AG04450 (cell line): Measurements from ENCODE around the gene TIFAB. TPM values are rescaled to one million over a fixed set of nuclear protein-coding genes. Genes with fewer than 3 reads are reported as not detected.

ENCODE experiments used
- CTCF ChIA-PET: fragments of 300-600, 350-600 bp; formaldehyde crosslinking; extraction: SDS; loops from one replicate; lab custom pipeline; 2022; ENCODE audit warnings: antibody characterized with exemption, inconsistent platforms; lab: Charles Lee
- POLR2A ChIA-PET: fragments of 350-600 bp; formaldehyde crosslinking; extraction: SDS; loops from one replicate; lab custom pipeline; 2021; ENCODE audit warnings: antibody characterized with exemption, inconsistent platforms; lab: Yijun Ruan, JAX
- DNase-seq: peaks from one replicate; pipeline ENCODE4 v3.0.0-alpha.2; 2011; ENCODE audit warnings: low read depth, low spot score
- H3K27ac ChIP-seq: one replicate; pipeline ENCODE4 v1.5.1; 2012; ENCODE audit warnings: low read depth, low read length, control low read depth
- H3K27me3 ChIP-seq: one replicate; pipeline ENCODE4 v1.6.0; 2012; ENCODE audit warnings: low read length; ENCODE audit not compliant: control insufficient read depth, insufficient read depth
- H3K4me3 ChIP-seq: 2 replicates; pipeline ENCODE4 v1.5.1; 2011; ENCODE audit warnings: mild to moderate bottlenecking, low read depth, low read length, control low read depth
- H3K9me3 ChIP-seq: 2 replicates; pipeline ENCODE4 v1.5.1; 2012; ENCODE audit warnings: low read length; ENCODE audit not compliant: control insufficient read depth, insufficient read depth
- polyA plus RNA-seq: library from polyadenylated mRNA; depleted of rRNA; stranded (reverse); fragments of >200 nt; gene quantifications from 2 replicates; pipeline ENCODE4 v1.2.3, GENCODE V29; 2011
- TF ChIP-seq, protein P1 (sequence below): IDR thresholded peaks from 2 replicates; pipeline ENCODE4 v1.5.1; 2011; ENCODE audit warnings: low read depth, low read length, control low read depth, inconsistent platforms

Gene TIFAB
- polyA plus RNA-seq, 1 experiment = not detected

DNA sequence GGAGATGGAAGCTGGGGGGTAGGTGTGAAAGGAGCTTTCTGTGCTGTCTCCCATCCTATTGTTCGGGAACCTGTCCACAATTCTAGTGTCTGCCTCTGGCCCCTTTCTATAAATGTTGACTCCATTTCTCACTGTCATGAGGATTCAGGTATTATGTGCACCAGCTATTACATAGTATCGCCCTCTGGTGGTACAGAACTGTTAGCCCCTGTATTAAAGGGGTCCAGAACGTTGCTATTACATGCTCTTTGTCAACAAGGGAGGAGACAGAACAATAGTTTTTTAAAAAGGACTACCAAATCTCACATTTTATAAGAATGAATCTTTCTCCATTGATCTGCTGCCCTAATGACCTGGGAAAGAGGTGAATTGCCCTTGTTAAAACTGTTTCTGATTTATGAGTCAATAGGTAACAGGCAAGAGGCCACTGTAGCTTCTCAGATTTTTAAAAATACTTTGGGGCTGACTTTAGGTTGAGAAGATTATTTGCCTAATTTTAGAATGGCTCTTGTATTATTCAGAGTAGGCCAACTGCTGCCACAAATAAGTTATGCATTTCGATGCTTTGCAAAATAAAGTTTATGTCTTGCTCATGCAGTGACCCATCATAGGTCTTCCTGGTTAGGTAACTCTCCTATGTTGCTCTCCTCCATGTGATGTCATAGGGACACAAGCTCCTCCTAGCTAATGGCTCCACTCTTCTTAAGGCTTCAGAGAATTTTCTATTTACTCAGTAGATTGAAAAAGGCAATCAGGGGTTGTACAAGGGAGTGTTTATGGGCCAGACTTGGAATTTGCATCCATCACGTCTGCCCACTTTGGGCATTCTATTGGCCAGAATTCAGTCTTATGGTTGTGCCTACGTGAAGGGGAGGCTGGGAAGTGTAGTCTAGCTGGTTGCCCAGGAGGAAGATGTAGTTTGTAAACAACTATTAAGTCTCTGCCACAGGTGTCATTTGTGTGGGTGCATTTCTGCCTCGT is 25.8 kb downstream of the TIFAB start:
- no peaks in the 10 kb centered on the region for H3K27me3 ChIP-seq
- TF ChIP-seq, protein P1, sequence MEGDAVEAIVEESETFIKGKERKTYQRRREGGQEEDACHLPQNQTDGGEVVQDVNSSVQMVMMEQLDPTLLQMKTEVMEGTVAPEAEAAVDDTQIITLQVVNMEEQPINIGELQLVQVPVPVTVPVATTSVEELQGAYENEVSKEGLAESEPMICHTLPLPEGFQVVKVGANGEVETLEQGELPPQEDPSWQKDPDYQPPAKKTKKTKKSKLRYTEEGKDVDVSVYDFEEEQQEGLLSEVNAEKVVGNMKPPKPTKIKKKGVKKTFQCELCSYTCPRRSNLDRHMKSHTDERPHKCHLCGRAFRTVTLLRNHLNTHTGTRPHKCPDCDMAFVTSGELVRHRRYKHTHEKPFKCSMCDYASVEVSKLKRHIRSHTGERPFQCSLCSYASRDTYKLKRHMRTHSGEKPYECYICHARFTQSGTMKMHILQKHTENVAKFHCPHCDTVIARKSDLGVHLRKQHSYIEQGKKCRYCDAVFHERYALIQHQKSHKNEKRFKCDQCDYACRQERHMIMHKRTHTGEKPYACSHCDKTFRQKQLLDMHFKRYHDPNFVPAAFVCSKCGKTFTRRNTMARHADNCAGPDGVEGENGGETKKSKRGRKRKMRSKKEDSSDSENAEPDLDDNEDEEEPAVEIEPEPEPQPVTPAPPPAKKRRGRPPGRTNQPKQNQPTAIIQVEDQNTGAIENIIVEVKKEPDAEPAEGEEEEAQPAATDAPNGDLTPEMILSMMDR = peak; percentile 87
- CTCF ChIA-PET = interaction anchor here (0.7 to 4.1 kb wide), 33 partner anchors 10 to 713 kb away, joined by 3 to 77 read pairs (median 4); no protein-coding TSS in a partner anchor
- DNase-seq = no peak
- no peak overlapping the region for H3K4me3 ChIP-seq
- H3K27ac ChIP-seq = no peak overlapping the region
- H3K9me3 ChIP-seq = peaks cover 10% of the 10 kb centered on the region
- POLR2A ChIA-PET = no interaction called here

DNA sequence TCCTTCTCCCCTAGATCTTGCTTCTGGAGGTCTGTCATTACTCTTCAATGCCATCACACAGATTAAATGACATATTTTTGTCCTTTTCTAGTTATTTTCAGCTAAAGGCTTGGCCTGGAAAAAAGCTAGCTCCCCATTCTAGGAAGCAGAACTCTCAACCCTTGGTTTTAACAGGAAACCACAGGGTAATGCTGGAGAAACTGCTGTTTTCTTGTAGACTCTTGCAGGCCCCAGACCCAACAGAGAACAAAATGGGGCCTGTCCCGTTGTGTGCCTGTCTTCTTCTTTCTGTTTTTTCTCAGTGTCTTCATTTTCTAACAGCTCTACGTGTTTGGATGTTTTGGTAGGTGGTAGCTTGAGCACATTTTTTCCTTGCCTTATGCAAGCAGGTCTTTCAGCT is 26.5 kb downstream of the TIFAB start:
- TF ChIP-seq, protein P1 = no peak
- Histone ChIP-seq H3K9me3 (peaks cover 10% of the 10 kb centered on the region), H3K4me3 (no peak overlapping the region), H3K27me3 (peaks cover 2% of the 10 kb centered on the region), H3K27ac (no peak overlapping the region)
- DNase-seq = no peak
- POLR2A ChIA-PET = no interaction called here
- CTCF ChIA-PET = interaction anchor here (0.6 to 4.1 kb wide), 31 partner anchors 9 to 1040 kb away, joined by 3 to 77 read pairs (median 4); no protein-coding TSS in a partner anchor

DNA sequence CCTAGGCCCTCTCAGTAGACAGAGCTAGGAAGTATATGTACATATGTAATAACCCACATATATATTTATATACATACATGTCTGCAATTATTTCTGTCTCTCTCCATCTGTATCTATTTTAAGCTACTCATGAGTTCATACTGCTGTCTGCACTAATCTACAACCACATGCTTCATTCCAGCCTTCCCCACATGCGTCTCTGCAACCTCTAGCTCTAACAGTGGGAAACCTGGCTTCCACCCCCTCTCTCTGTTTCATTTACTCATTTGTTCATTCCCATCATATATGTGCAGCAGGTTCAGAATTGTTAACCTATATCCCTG is 28.3 kb downstream of the TIFAB start:
- Histone ChIP-seq H3K27ac (no peak overlapping the region), H3K4me3 (no peak overlapping the region), H3K27me3 (peaks cover 10% of the 10 kb centered on the region), H3K9me3 (peaks cover 5% of the 10 kb centered on the region; the same call in 1 of the 2 replicates)
- no peak for DNase-seq
- CTCF ChIA-PET = interaction anchor here (0.7 to 4.1 kb wide), 5 partner anchors 13 to 142 kb away, joined by 3 to 77 read pairs (median 6); no protein-coding TSS in a partner anchor
- POLR2A ChIA-PET = no interaction called here
- TF ChIP-seq, protein P1 = no peak

DNA sequence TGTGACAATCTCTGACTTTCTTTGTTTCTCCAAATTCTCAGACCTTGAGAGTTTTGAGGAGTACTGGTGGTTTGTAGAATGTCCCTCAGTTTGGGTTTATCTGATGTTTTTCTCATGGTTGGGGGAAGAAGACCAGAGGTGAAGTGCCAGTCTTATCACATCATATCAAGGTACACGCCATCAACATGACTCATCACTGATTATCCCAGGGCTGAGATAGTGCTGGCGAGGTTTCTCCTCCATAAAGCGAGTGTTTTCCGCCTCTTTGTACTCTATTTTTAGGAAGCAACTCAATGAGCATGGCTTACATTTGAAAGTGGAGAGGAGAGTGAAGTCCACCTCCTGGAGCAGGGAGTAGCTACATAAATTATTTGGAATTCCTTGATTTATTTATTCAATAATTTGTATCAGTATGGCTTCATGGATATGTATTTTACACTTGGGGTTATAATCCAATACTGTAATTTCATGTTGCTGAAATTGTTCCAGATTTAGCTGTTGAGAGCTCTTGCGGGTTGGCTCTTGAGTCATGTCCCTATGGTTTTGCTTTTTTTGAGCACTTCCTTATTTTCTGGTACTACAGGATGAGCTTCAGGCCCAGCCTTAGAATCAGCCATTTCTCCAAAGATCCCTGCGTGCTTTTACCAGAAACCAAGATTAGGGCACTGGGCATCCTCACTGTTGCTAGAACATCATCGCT is 28.9 kb downstream of the TIFAB start:
- POLR2A ChIA-PET = no interaction called here
- TF ChIP-seq, protein P1 = no peak
- no peak for DNase-seq

More for the DNA sequence above, 28.9 kb downstream of the TIFAB start:
- no peak overlapping the region for H3K27ac ChIP-seq
- H3K9me3 ChIP-seq = no peaks in the 10 kb centered on the region
- CTCF ChIA-PET = interaction anchor here (0.7 to 4.1 kb wide), 4 partner anchors 15 to 143 kb away, joined by 3 to 77 read pairs (median 4); no protein-coding TSS in a partner anchor
- H3K27me3 ChIP-seq = peaks cover 15% of the 10 kb centered on the region
- H3K4me3 ChIP-seq = no peak overlapping the region
